Fibroblast of lung (primary cell): Measurements from ENCODE around the gene C6orf52. TPM values are rescaled to one million over a fixed set of nuclear protein-coding genes. Genes with fewer than 3 reads are reported as not detected.

Experiments
- DNase-seq, 2 donors: peaks; one replicate each; pipeline versions ENCODE4 v3.0.0 to v3.0.0-alpha.2; 2010; ENCODE audit warnings: low read depth in 2 of 2
- H2AFZ ChIP-seq: 2 replicates; pipeline ENCODE4 v1.5.1; 2012; ENCODE audit warnings: low read length, control low read depth, inconsistent platforms
- H3K27ac ChIP-seq: 2 replicates; pipeline ENCODE4 v1.5.1; 2011; ENCODE audit warnings: low read length, control low read depth; ENCODE audit not compliant: insufficient read depth
- H3K27me3 ChIP-seq: 2 replicates; pipeline ENCODE4 v1.5.1; 2011; ENCODE audit warnings: mild to moderate bottlenecking, low read length; ENCODE audit not compliant: control insufficient read depth, insufficient read depth
- H3K36me3 ChIP-seq: 2 replicates; pipeline ENCODE4 v1.5.1; 2011; ENCODE audit warnings: low read length; ENCODE audit not compliant: control insufficient read depth, insufficient read depth
- H3K4me1 ChIP-seq: 2 replicates; pipeline ENCODE4 v1.5.1; 2011; ENCODE audit warnings: low read length; ENCODE audit not compliant: control insufficient read depth, insufficient read depth; ENCODE audit errors: extremely low read depth
- H3K4me2 ChIP-seq: 2 replicates; pipeline ENCODE4 v1.5.1; 2011; ENCODE audit warnings: low read length, control low read depth; ENCODE audit not compliant: insufficient read depth; ENCODE audit errors: extremely low read depth
- H3K4me3 ChIP-seq, 4 experiments: fragments of 200-600 bp in 1 of 4; sonication (generic) in 1 of 4; replicated peaks in 1 of 4; 2 replicates each; pipeline ENCODE4 v1.5.1; 2011 to 2016; ENCODE audit warnings: low read length in 4 of 4, low read depth in 3 of 4, mild to moderate bottlenecking in 3 of 4, control low read depth in 2 of 4, inconsistent platforms in 1 of 4, mixed read lengths in 1 of 4; ENCODE audit not compliant: insufficient read depth in 1 of 4; ENCODE audit errors: control extremely low read depth in 1 of 4
- H3K79me2 ChIP-seq: 2 replicates; pipeline ENCODE4 v1.5.1; 2012; ENCODE audit warnings: mild to moderate bottlenecking, low read length, inconsistent platforms; ENCODE audit not compliant: control insufficient read depth, insufficient read depth
- H3K9ac ChIP-seq: 2 replicates; pipeline ENCODE4 v1.5.1; 2011; ENCODE audit warnings: mild to moderate bottlenecking, low read length, control low read depth; ENCODE audit not compliant: insufficient read depth
- H3K9me3 ChIP-seq: 2 replicates; pipeline ENCODE4 v1.5.1; 2012; ENCODE audit warnings: low read depth, low read length; ENCODE audit not compliant: control insufficient read depth, insufficient read depth
- H4K20me1 ChIP-seq: 2 replicates; pipeline ENCODE4 v1.5.1; 2011; ENCODE audit warnings: low read length; ENCODE audit not compliant: control insufficient read depth, insufficient read depth; ENCODE audit errors: extremely low read depth
- CTCF ChIP-seq, 2 donors: IDR thresholded peaks in 1 of 2; conservative IDR thresholded peaks in 1 of 2; 1 replicate in 1 of 2; 2 replicates in 1 of 2; pipeline ENCODE4 v1.5.1; 2011 to 2012; ENCODE audit warnings: low read length in 2 of 2, control low read depth in 1 of 2, inconsistent platforms in 1 of 2, low read depth in 1 of 2, mild to moderate bottlenecking in 1 of 2
- EZH2 ChIP-seq: IDR thresholded peaks from 2 replicates; pipeline ENCODE4 v1.5.1; 2012; ENCODE audit warnings: low read length, control low read depth, mild to moderate bottlenecking; ENCODE audit errors: missing control alignments
- polyA plus RNA-seq, 2 donors: library from polyadenylated mRNA; depleted of rRNA in 1 of 2; stranded (reverse) in 1 of 2; unstranded in 1 of 2; fragments of >200 nt; gene quantifications; 2 replicates each; pipeline ENCODE4 v1.2.1, GENCODE V29; 2011 to 2012; ENCODE audit warnings: missing spikeins in 1 of 2
- total RNA-seq: library from RNA; depleted of rRNA; stranded (reverse); fragments of >200 nt; gene quantifications from 2 replicates; pipeline ENCODE4 v1.2.1, GENCODE V29; 2014

The C6orf52 gene
- total and polyA plus RNA-seq, 2 donors (not counting 1 experiment from before 2014, with no cell fraction given): 0.26 to 0.33 TPM

- no peak overlapping the region for H3K9ac ChIP-seq
- no peak overlapping the region for H3K4me2 ChIP-seq
- H3K4me1 ChIP-seq: peaks cover 2% of the 10 kb centered on the region
- H3K79me2 ChIP-seq: no peaks in the 10 kb centered on the region
- no peaks in the 10 kb centered on the region for H3K27me3 ChIP-seq
- H3K4me3 ChIP-seq: no peak overlapping the region
- no peaks in the 10 kb centered on the region for H3K9me3 ChIP-seq
- H3K27ac ChIP-seq: no peak overlapping the region
- H4K20me1 ChIP-seq: no peaks in the 10 kb centered on the region
- no peak overlapping the region for H2AFZ ChIP-seq
- H3K36me3 ChIP-seq: no peaks in the 10 kb centered on the region
- no peak for DNase-seq
- no peak for TF ChIP-seq EZH2
- no peak for TF ChIP-seq CTCF (conservative IDR thresholded peaks at IDR 0.05 in 1 of 2, IDR thresholded peaks at IDR 0.05 in 1 of 2; ENCODE audit: low read depth in 1 of 2, low read length in 2 of 2)
These were observed 45.6 kb upstream of the C6orf52 start for GRCh38 chr6:10740061-10740460.

GRCh38 chr6:10736731-10737130 is 42.3 kb upstream of the C6orf52 start:
- no peak for TF ChIP-seq CTCF (conservative IDR thresholded peaks at IDR 0.05 in 1 of 2, IDR thresholded peaks at IDR 0.05 in 1 of 2; ENCODE audit: low read depth in 1 of 2, low read length in 2 of 2)
- TF ChIP-seq EZH2: no peak
- no peak overlapping the region for H3K27ac ChIP-seq
- H4K20me1 ChIP-seq: no peaks in the 10 kb centered on the region
- H3K9me3 ChIP-seq: no peaks in the 10 kb centered on the region
- DNase-seq: no peak
- no peak overlapping the region for H2AFZ ChIP-seq
- no peak overlapping the region for H3K4me3 ChIP-seq
- no peaks in the 10 kb centered on the region for H3K79me2 ChIP-seq
- no peaks in the 10 kb centered on the region for H3K36me3 ChIP-seq
- peaks cover 4% of the 10 kb centered on the region for H3K4me1 ChIP-seq
- H3K27me3 ChIP-seq: no peaks in the 10 kb centered on the region
- no peak overlapping the region for H3K9ac ChIP-seq
- H3K4me2 ChIP-seq: no peak overlapping the region

- Histone ChIP-seq H3K9ac (no peak overlapping the region), H3K27me3 (no peaks in the 10 kb centered on the region), H3K4me3 (no peak overlapping the region), H3K36me3 (no peaks in the 10 kb centered on the region), H3K4me2 (no peak overlapping the region), H3K79me2 (no peaks in the 10 kb centered on the region), H2AFZ (no peak overlapping the region), H3K9me3 (no peaks in the 10 kb centered on the region), H3K4me1 (peaks cover 4% of the 10 kb centered on the region), H3K27ac (no peak overlapping the region), H4K20me1 (no peaks in the 10 kb centered on the region)
- no peak for TF ChIP-seq CTCF (conservative IDR thresholded peaks at IDR 0.05 in 1 of 2, IDR thresholded peaks at IDR 0.05 in 1 of 2; ENCODE audit: low read depth in 1 of 2, low read length in 2 of 2)
- no peak for TF ChIP-seq EZH2
- DNase-seq: no peak
These were observed 39.4 kb upstream of the C6orf52 start for GRCh38 chr6:10733863-10734262.
